ENCODE results near the gene FOXL2.

The FOXL2 gene

GRCh38 chr3:138946663-138947494 is at the start of gene FOXL2, which contains the start of gene FOXL2NB:
TSS of gene FOXL2 (minus strand) at chr3:138947137. CDS start at chr3:138946722, 415 bp downstream.
TSS of gene FOXL2NB (plus strand) at chr3:138947217. CDS start at chr3:138947365, 148 bp downstream.
- H3K27ac ChIP-seq (ENCODE audit: low read depth, low read length): no peak within 1 kb of the TSS
- no peaks in the 10 kb centered on the region for H3K36me3 ChIP-seq (ENCODE audit: control insufficient read depth, insufficient read depth, low read length)
- peak within 1 kb of the TSS; percentile 51 for H3K4me3 ChIP-seq (ENCODE audit: low read length)
- no peak within 1 kb of the TSS for H3K9ac ChIP-seq (ENCODE audit: low read length)
- peaks cover 52% of the 10 kb centered on the region for H3K27me3 ChIP-seq (ENCODE audit: control insufficient read depth, insufficient read depth, low read length)
- H3K4me1 ChIP-seq (ENCODE audit: control insufficient read depth, insufficient read depth, low read length): peaks cover 3% of the 10 kb centered on the region

- Histone ChIP-seq H3K27me3 (ENCODE audit: control insufficient read depth, insufficient read depth, low read length) (no peaks in the 10 kb centered on the region), H3K36me3 (ENCODE audit: control insufficient read depth, insufficient read depth, low read length) (no peaks in the 10 kb centered on the region), H3K27ac (ENCODE audit: low read depth, low read length) (no peak overlapping the region), H3K9ac (ENCODE audit: low read length) (no peak overlapping the region), H3K4me3 (ENCODE audit: low read length) (no peak overlapping the region), H3K4me1 (ENCODE audit: control insufficient read depth, insufficient read depth, low read length) (no peaks in the 10 kb centered on the region)
These were observed 48.8 kb upstream of the FOXL2 start for GRCh38 chr3:138995706-138996105.

GRCh38 chr3:138987181-138987580 is 40.2 kb upstream of the FOXL2 start:
- Histone ChIP-seq H3K9ac (ENCODE audit: low read length) (no peak overlapping the region), H3K27ac (ENCODE audit: low read depth, low read length) (no peak overlapping the region), H3K4me3 (ENCODE audit: low read length) (no peak overlapping the region), H3K4me1 (ENCODE audit: control insufficient read depth, insufficient read depth, low read length) (no peaks in the 10 kb centered on the region), H3K36me3 (ENCODE audit: control insufficient read depth, insufficient read depth, low read length) (no peaks in the 10 kb centered on the region), H3K27me3 (ENCODE audit: control insufficient read depth, insufficient read depth, low read length) (no peaks in the 10 kb centered on the region)

- no peaks in the 10 kb centered on the region for H3K27me3 ChIP-seq (ENCODE audit: control insufficient read depth, insufficient read depth, low read length)
- H3K9ac ChIP-seq (ENCODE audit: low read length): no peak overlapping the region
- H3K36me3 ChIP-seq (ENCODE audit: control insufficient read depth, insufficient read depth, low read length): no peaks in the 10 kb centered on the region
- no peaks in the 10 kb centered on the region for H3K4me1 ChIP-seq (ENCODE audit: control insufficient read depth, insufficient read depth, low read length)
- H3K4me3 ChIP-seq (ENCODE audit: low read length): no peak overlapping the region
- no peak overlapping the region for H3K27ac ChIP-seq (ENCODE audit: low read depth, low read length)
These were observed 39.0 kb upstream of the FOXL2 start for GRCh38 chr3:138985932-138986331.

GRCh38 chr3:138984816-138985215 is 37.9 kb upstream of the FOXL2 start:
- Histone ChIP-seq H3K27ac (ENCODE audit: low read depth, low read length) (no peak overlapping the region), H3K4me1 (ENCODE audit: control insufficient read depth, insufficient read depth, low read length) (no peaks in the 10 kb centered on the region), H3K27me3 (ENCODE audit: control insufficient read depth, insufficient read depth, low read length) (no peaks in the 10 kb centered on the region), H3K36me3 (ENCODE audit: control insufficient read depth, insufficient read depth, low read length) (no peaks in the 10 kb centered on the region), H3K9ac (ENCODE audit: low read length) (no peak overlapping the region), H3K4me3 (ENCODE audit: low read length) (no peak overlapping the region)

GRCh38 chr3:138976047-138976446 is 29.1 kb upstream of the FOXL2 start:
- Histone ChIP-seq H3K27ac (ENCODE audit: low read depth, low read length) (no peak overlapping the region), H3K36me3 (ENCODE audit: control insufficient read depth, insufficient read depth, low read length) (no peaks in the 10 kb centered on the region), H3K27me3 (ENCODE audit: control insufficient read depth, insufficient read depth, low read length) (no peaks in the 10 kb centered on the region), H3K9ac (ENCODE audit: low read length) (no peak overlapping the region), H3K4me1 (ENCODE audit: control insufficient read depth, insufficient read depth, low read length) (no peaks in the 10 kb centered on the region), H3K4me3 (ENCODE audit: low read length) (no peak overlapping the region)

GRCh38 chr3:138975351-138975750 is 28.4 kb upstream of the FOXL2 start:
- no peak overlapping the region for H3K9ac ChIP-seq (ENCODE audit: low read length)
- H3K4me1 ChIP-seq (ENCODE audit: control insufficient read depth, insufficient read depth, low read length): no peaks in the 10 kb centered on the region
- H3K27me3 ChIP-seq (ENCODE audit: control insufficient read depth, insufficient read depth, low read length): no peaks in the 10 kb centered on the region
- H3K4me3 ChIP-seq (ENCODE audit: low read length): no peak overlapping the region
- no peaks in the 10 kb centered on the region for H3K36me3 ChIP-seq (ENCODE audit: control insufficient read depth, insufficient read depth, low read length)
- no peak overlapping the region for H3K27ac ChIP-seq (ENCODE audit: low read depth, low read length)

- Histone ChIP-seq H3K9ac (ENCODE audit: low read length) (no peak overlapping the region), H3K27ac (ENCODE audit: low read depth, low read length) (no peak overlapping the region), H3K27me3 (ENCODE audit: control insufficient read depth, insufficient read depth, low read length) (no peaks in the 10 kb centered on the region), H3K36me3 (ENCODE audit: control insufficient read depth, insufficient read depth, low read length) (no peaks in the 10 kb centered on the region), H3K4me1 (ENCODE audit: control insufficient read depth, insufficient read depth, low read length) (no peaks in the 10 kb centered on the region), H3K4me3 (ENCODE audit: low read length) (no peak overlapping the region)
These were observed 27.5 kb upstream of the FOXL2 start for GRCh38 chr3:138974462-138974861.

GRCh38 chr3:138972941-138973340 is 26.0 kb upstream of the FOXL2 start:
- Histone ChIP-seq H3K27me3 (ENCODE audit: control insufficient read depth, insufficient read depth, low read length) (no peaks in the 10 kb centered on the region), H3K27ac (ENCODE audit: low read depth, low read length) (no peak overlapping the region), H3K36me3 (ENCODE audit: control insufficient read depth, insufficient read depth, low read length) (no peaks in the 10 kb centered on the region), H3K9ac (ENCODE audit: low read length) (no peak overlapping the region), H3K4me1 (ENCODE audit: control insufficient read depth, insufficient read depth, low read length) (no peaks in the 10 kb centered on the region), H3K4me3 (ENCODE audit: low read length) (no peak overlapping the region)

GRCh38 chr3:138971766-138972320 is 24.9 kb upstream of the FOXL2 start:
- Histone ChIP-seq H3K27ac (ENCODE audit: low read depth, low read length) (no peak overlapping the region), H3K4me3 (ENCODE audit: low read length) (no peak overlapping the region), H3K27me3 (ENCODE audit: control insufficient read depth, insufficient read depth, low read length) (no peaks in the 10 kb centered on the region), H3K9ac (ENCODE audit: low read length) (no peak overlapping the region), H3K36me3 (ENCODE audit: control insufficient read depth, insufficient read depth, low read length) (no peaks in the 10 kb centered on the region), H3K4me1 (ENCODE audit: control insufficient read depth, insufficient read depth, low read length) (no peaks in the 10 kb centered on the region)

- Histone ChIP-seq H3K27ac (ENCODE audit: low read depth, low read length) (no peak overlapping the region), H3K9ac (ENCODE audit: low read length) (no peak overlapping the region), H3K36me3 (ENCODE audit: control insufficient read depth, insufficient read depth, low read length) (no peaks in the 10 kb centered on the region), H3K4me1 (ENCODE audit: control insufficient read depth, insufficient read depth, low read length) (no peaks in the 10 kb centered on the region), H3K27me3 (ENCODE audit: control insufficient read depth, insufficient read depth, low read length) (peaks cover 12% of the 10 kb centered on the region), H3K4me3 (ENCODE audit: low read length) (no peak overlapping the region)
These were observed 18.0 kb upstream of the FOXL2 start for GRCh38 chr3:138964923-138965322.

GRCh38 chr3:138964264-138964663 is 17.3 kb upstream of the FOXL2 start:
- Histone ChIP-seq H3K9ac (ENCODE audit: low read length) (no peak overlapping the region), H3K4me3 (ENCODE audit: low read length) (no peak overlapping the region), H3K27me3 (ENCODE audit: control insufficient read depth, insufficient read depth, low read length) (peaks cover 12% of the 10 kb centered on the region), H3K27ac (ENCODE audit: low read depth, low read length) (no peak overlapping the region), H3K36me3 (ENCODE audit: control insufficient read depth, insufficient read depth, low read length) (no peaks in the 10 kb centered on the region), H3K4me1 (ENCODE audit: control insufficient read depth, insufficient read depth, low read length) (no peaks in the 10 kb centered on the region)
